HCT116 (cell line): ENCODE results near the gene TMEM82.

Experiments
- EZH2 ChIP-seq: fragments of 200-600 bp; sonication (generic); IDR thresholded peaks from 2 replicates; pipeline ENCODE4 v1.6.1; 2017; ENCODE audit warnings: antibody characterized with exemption, mixed run types
- EZH2phosphoT487 ChIP-seq: fragments of 200-600 bp; IDR thresholded peaks from 2 replicates; pipeline ENCODE4 v1.6.1; 2018; ENCODE audit warnings: antibody characterized with exemption, borderline replicate concordance
- MAX ChIP-seq: IDR thresholded peaks from 2 replicates; pipeline ENCODE4 v1.6.1; 2012
- POLR2A ChIP-seq: IDR thresholded peaks from 2 replicates; pipeline ENCODE4 v1.7.0; 2011; ENCODE audit warnings: borderline replicate concordance; ENCODE audit not compliant: insufficient read depth, insufficient read length; ENCODE audit errors: extremely low read depth
- RAD21 ChIP-seq: IDR thresholded peaks from 2 replicates; pipeline ENCODE4 v1.6.1; 2012; ENCODE audit warnings: low read depth, mild to moderate bottlenecking
- SIN3A ChIP-seq: IDR thresholded peaks from 2 replicates; pipeline ENCODE4 v1.6.1; 2012; ENCODE audit warnings: low read depth
- SP1 ChIP-seq: IDR thresholded peaks from 2 replicates; pipeline ENCODE4 v1.6.1; 2012; ENCODE audit warnings: low read depth
- YY1 ChIP-seq: IDR thresholded peaks from 2 replicates; pipeline ENCODE4 v1.6.1; 2011; ENCODE audit warnings: low read length, low read depth, moderate library complexity, mild to moderate bottlenecking; ENCODE audit not compliant: insufficient replicate concordance; ENCODE audit errors: extremely low read depth
- ZNF274 ChIP-seq: fragments of 200-500 bp; sonication (Bioruptor generic); IDR thresholded peaks from 2 replicates; pipeline ENCODE4 v1.6.1; 2014; ENCODE audit warnings: mild to moderate bottlenecking, low read depth, low read length, inconsistent platforms
- TF ChIP-seq, protein P1 (sequence below), 3 experiments: fragments of 200-600 bp in 1 of 3; sonication (generic) in 1 of 3; IDR thresholded peaks in 2 of 3; conservative IDR thresholded peaks in 1 of 3; 2 replicates each; pipeline ENCODE4 v1.5.1; 2012 to 2017; ENCODE audit warnings: low read depth in 2 of 3, low read length in 2 of 3, antibody characterized with exemption in 1 of 3, borderline replicate concordance in 1 of 3, control low read depth in 1 of 3, mild to moderate bottlenecking in 1 of 3, mixed read lengths in 1 of 3, mixed run types in 1 of 3, moderate library complexity in 1 of 3; ENCODE audit not compliant: insufficient read depth in 1 of 3
- TF ChIP-seq, protein P2 (sequence below): IDR thresholded peaks from 2 replicates; pipeline ENCODE4 v1.6.1; 2012; ENCODE audit warnings: low read depth

DNA sequence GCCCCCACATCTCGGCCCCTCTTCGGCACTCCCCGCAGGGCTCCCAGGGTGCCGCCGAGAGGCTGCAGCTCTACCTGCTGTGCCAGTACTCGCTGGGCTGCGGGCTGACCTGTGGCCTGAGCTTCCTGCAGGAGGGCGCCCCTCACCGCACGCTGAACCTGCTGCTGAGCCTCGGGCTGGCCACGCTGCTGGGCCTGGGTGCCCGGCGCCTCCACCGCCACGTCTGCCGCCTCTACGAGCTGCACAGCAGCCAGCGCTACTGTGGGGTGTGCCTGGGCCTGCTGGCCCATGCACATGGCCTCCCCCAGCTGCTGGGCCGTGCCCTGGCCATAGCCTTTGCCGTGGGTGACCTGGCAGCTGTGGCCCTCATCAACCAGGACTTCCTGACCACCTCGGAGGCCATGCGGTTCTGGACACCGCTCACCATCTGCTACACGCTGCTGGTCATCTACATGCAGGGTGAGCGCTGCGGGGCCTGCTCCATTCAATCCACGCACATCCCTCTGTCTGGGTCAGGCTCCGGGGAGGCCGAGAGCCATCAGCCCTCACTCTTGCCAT, 1.9 kb downstream of the TMEM82 start:
- TF ChIP-seq EZH2: no peak
- TF ChIP-seq, protein P1, sequence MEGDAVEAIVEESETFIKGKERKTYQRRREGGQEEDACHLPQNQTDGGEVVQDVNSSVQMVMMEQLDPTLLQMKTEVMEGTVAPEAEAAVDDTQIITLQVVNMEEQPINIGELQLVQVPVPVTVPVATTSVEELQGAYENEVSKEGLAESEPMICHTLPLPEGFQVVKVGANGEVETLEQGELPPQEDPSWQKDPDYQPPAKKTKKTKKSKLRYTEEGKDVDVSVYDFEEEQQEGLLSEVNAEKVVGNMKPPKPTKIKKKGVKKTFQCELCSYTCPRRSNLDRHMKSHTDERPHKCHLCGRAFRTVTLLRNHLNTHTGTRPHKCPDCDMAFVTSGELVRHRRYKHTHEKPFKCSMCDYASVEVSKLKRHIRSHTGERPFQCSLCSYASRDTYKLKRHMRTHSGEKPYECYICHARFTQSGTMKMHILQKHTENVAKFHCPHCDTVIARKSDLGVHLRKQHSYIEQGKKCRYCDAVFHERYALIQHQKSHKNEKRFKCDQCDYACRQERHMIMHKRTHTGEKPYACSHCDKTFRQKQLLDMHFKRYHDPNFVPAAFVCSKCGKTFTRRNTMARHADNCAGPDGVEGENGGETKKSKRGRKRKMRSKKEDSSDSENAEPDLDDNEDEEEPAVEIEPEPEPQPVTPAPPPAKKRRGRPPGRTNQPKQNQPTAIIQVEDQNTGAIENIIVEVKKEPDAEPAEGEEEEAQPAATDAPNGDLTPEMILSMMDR (IDR thresholded peaks at IDR 0.05 in 2 of 3, conservative IDR thresholded peaks at IDR 0.05 in 1 of 3; ENCODE audit: borderline replicate concordance in 1 of 3, insufficient read depth in 1 of 3, low read depth in 2 of 3, low read length in 2 of 3): no peak
- no peak for TF ChIP-seq POLR2A
- TF ChIP-seq YY1: no peak
- no peak for TF ChIP-seq SIN3A
- TF ChIP-seq EZH2phosphoT487: no peak
- no peak for TF ChIP-seq SP1
- TF ChIP-seq ZNF274: no peak
- no peak for TF ChIP-seq RAD21
- TF ChIP-seq MAX: no peak
- TF ChIP-seq, protein P2, sequence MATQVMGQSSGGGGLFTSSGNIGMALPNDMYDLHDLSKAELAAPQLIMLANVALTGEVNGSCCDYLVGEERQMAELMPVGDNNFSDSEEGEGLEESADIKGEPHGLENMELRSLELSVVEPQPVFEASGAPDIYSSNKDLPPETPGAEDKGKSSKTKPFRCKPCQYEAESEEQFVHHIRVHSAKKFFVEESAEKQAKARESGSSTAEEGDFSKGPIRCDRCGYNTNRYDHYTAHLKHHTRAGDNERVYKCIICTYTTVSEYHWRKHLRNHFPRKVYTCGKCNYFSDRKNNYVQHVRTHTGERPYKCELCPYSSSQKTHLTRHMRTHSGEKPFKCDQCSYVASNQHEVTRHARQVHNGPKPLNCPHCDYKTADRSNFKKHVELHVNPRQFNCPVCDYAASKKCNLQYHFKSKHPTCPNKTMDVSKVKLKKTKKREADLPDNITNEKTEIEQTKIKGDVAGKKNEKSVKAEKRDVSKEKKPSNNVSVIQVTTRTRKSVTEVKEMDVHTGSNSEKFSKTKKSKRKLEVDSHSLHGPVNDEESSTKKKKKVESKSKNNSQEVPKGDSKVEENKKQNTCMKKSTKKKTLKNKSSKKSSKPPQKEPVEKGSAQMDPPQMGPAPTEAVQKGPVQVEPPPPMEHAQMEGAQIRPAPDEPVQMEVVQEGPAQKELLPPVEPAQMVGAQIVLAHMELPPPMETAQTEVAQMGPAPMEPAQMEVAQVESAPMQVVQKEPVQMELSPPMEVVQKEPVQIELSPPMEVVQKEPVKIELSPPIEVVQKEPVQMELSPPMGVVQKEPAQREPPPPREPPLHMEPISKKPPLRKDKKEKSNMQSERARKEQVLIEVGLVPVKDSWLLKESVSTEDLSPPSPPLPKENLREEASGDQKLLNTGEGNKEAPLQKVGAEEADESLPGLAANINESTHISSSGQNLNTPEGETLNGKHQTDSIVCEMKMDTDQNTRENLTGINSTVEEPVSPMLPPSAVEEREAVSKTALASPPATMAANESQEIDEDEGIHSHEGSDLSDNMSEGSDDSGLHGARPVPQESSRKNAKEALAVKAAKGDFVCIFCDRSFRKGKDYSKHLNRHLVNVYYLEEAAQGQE: no peak
